GM20431 (cell line): ENCODE data around the gene SEC63.
"Not testable (repeated sequence)": the region's sequence is repeated elsewhere in the genome, so short reads cannot be mapped to it uniquely, and the experiment has no call there.

ENCODE experiments used
- in situ Hi-C: fragments of 300-500 bp; cut with MseI, MboI; formaldehyde crosslinking; loops from one replicate; pipeline ENCODE4 v1.15.0; 2020; ENCODE audit warnings: low sequenced_read_pairs; ENCODE audit not compliant: unreplicated experiment

Gene SEC63, protein sequence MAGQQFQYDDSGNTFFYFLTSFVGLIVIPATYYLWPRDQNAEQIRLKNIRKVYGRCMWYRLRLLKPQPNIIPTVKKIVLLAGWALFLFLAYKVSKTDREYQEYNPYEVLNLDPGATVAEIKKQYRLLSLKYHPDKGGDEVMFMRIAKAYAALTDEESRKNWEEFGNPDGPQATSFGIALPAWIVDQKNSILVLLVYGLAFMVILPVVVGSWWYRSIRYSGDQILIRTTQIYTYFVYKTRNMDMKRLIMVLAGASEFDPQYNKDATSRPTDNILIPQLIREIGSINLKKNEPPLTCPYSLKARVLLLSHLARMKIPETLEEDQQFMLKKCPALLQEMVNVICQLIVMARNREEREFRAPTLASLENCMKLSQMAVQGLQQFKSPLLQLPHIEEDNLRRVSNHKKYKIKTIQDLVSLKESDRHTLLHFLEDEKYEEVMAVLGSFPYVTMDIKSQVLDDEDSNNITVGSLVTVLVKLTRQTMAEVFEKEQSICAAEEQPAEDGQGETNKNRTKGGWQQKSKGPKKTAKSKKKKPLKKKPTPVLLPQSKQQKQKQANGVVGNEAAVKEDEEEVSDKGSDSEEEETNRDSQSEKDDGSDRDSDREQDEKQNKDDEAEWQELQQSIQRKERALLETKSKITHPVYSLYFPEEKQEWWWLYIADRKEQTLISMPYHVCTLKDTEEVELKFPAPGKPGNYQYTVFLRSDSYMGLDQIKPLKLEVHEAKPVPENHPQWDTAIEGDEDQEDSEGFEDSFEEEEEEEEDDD

DNA sequence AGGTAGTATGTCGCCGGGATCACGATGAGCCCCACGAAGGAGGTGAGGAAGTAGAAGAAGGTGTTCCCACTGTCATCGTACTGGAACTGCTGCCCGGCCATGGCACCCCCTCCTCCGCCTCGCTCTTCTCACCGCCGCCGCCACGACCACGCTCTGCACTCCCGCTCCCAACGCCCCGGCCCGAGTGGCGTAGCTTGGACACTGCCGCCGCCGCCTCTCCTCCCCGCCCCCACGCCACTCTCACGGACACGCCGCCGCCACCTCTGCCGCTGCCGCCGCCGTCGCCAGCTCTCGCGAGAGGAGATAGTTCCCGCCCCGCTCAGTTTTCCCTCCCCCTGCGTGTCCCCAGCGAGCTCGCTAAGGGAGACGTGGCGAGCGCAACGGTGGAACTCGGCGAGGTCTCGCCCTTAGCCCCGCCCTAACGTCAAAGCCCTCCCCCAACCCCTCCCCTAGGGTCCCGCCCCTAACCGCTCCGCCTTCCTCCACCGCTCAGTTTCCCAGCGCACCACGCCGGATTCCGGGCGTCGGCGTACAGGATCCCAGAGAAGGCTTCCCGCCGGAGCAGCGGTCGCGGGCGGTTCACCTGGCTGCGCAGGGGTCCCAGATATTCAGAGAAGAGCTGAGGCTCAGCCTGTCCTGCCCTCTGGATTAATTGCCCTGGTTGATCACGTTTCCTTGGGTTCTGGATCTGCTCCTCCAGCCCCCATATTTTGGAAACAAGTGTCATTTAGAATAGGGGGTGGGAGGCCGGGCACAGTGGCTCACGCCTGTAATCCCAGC lies at the start of gene SEC63:
Gene SEC63 (minus strand): TSS at position 300 of the 780 bp plus-strand sequence. CDS start 199 bp downstream, at position 101.
- in situ Hi-C loops: no loop called here

DNA sequence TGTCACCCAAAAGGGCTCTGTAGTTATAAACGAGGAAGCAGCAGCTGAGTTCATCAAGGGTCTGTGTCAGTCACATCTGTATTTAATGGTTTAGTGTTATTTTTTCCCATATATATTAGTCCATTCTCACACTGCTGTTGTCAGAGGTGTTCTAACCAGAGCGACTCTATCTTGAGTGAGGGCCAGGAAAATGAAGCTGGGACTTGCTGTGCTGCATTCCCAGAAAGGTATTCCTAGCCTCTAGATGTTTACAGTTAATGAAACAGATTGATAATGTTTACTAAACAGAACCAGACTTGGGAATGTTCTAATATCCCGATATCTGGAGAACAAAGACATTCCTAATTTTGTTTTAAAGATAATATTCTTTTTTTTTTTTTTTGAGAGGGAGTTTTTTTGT lies 48.0 kb upstream of the SEC63 start:
- in situ Hi-C loops: no loop called here

DNA sequence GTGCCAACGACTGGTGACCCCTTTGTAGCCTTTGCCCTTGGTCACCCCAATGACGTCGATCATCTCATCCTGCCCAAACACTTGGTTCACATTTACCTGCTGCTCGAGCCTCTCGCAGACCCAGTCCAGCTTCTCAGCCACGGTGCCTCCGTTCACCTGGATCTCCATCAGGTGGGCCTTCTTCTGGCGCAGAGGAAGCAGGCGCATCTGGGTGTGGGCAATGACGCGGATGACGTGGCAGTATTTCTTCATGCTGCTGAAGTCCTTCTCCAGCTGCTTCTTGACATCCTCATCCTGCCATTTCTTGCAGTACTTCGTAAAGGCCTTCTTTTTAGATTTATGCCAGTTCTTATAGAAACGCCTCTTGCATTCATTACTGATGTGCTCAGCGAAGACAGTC lies 46.9 kb upstream of the SEC63 start:
- in situ Hi-C loops: no loop called here

DNA sequence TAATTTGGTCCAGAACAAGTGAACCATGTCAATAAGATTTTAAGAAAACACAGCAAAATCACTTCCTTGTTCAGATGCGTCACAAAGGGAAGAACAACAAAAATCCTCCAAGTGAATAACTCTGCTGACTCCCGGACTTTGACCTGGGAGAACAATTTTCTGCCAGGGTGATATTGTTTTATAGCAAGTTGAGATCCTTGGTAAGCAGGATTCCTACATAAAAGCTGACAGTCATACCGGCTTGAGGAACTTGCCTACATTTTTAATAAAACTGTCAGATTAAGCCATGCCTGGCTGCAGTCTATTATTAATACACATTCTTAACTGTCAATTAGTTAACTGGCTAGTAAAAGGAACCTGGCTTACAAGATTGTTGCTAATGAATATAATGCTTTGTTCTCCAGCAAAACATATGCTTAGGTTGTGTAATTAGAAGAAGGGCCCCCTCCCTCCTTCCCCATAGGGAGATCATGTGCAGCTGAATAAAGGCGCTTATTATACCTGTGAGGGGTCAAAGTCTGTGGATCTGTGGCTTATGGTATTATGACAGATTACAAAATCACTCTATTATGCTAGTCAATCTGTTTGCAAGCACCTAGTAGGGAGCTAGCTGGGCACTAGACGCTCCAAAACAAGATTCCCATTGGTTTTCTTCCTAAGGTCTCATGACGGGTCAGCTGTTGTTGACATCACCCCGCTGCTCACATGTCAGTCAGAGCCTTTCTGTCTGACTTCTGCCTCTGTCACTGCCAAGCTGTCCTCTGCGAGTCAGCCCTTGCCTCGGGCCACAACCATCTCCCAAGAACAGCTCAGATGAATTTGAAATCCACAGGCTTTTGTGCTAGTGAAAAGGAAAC lies 44.6 kb upstream of the SEC63 start:
- in situ Hi-C loops: no loop called here

DNA sequence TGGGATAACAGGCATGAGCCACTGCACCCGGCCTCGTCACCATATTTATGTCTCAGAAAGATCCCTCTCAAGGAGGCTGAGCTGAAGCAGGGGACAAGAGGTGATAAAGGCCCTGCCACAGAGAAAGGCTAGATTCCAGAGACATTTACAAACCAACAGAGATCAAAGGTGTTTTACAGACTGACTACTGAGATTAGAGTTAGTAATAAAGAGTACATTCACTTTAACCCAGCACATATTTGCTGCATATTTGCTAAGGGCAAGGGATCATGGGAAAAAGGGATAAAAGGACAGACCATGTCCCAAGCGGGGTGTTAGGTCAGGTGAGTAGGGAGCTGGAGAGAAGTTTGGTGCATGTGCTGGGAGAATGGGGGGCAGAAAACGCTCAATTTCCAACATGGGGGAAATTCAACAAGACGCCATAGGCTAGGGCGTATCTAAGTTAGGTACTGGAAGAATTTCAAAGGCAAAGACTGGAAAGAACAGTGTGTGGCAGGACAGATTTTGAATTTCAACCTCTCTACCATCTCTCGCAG lies 43.8 kb upstream of the SEC63 start:
- in situ Hi-C loops: no loop called here

DNA sequence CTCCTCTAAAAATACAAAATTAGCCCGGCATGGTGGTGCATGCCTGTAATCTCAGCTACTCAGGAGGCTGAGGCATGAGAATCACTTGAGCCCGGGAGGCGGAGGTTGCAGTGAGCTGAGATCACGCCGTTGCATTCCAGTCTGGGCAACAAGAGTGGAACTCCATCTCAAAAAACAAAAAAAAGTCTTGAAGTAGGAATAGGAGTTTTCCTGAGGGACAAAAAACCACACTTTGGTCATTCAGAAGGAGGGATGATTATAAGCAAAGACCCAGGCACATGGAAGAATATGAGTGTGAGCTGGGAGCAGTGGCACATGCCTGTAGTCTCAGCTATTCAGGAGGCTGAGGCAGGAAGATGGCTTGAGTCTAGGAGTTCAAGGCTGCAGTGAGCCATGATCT lies 42.3 kb upstream of the SEC63 start:
- in situ Hi-C loops: not testable (repeated sequence)

DNA sequence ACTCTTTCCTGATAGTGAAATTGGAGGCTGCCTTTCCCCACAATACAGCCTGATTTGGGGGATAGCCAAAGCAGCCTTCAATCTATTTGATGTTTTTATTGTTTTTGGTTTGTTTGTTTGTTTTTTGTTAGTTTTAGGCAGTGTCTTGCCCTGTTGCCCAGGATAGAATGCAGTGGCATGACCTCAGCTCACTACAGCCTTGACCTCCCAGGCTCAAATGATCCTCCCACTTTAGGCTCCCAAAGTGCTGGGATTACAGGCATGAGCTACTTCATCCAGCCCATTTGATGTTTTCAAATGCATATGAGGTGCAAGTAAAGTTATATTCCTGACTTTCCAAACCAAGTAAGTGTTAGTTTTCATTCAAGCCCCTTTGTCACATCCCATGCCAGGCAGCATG lies 41.3 kb upstream of the SEC63 start:
- in situ Hi-C loops: loop anchor here (25.0 kb wide), 1 partner anchor 488 kb away; no protein-coding TSS in a partner anchor

DNA sequence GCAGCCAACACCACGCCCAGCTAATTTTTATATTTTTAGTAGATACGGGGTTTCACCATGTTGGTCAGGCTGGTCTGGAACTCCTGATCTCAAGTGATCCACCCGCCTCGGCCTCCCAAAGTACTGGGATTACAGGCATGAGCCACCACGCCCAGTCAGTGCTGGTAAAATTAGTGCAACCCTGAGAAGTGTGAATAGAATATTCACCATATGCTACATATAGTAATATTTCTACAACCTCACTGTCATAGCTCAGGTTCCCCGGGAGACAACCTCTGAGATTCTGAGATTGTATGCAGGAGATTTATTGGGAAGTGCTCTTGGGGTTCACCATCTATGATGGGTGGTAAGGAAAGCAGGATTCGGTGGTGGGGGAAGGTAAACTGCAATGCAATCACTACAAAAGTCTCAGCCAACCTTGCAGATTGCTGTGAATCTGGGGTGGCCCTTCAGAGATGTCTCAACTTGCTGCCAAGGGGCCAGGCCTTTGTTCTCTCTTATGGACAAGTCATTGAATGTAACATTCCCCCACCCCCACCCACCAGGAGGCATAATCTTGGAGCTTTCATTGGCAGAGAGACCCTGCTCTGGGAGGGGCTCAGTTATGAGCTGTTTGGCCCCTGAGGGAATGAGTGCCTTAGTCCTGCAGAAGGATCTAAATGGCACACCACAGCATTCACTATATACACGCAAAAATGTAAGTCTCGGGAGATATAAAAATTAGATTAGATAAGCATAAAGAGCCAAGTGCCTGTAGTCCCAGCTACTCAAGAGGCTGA lies 34.0 kb upstream of the SEC63 start:
- in situ Hi-C loops: loop anchor here (25.0 kb wide), 1 partner anchor 495 kb away; no protein-coding TSS in a partner anchor

DNA sequence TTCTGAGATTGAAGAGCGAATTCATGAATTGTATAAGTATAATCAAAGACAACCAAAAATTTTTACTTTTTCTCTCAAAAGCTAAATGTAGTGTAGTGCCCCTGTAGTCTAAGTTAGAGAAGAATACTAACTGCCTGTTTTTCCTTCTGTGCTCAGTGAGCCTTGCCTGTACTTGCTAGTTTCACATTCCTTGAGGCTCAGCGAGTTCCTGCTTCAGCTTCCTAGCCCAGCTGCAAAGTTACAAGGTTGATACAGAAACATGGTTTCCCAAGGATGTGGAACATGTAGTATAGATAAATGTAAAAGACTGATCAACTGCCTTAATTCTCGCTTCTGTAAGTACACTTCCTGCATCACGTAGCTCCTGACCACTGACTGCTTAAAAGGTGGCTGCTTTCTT lies 33.1 kb upstream of the SEC63 start:
- in situ Hi-C loops: loop anchor here (25.0 kb wide), 1 partner anchor 496 kb away; no protein-coding TSS in a partner anchor

DNA sequence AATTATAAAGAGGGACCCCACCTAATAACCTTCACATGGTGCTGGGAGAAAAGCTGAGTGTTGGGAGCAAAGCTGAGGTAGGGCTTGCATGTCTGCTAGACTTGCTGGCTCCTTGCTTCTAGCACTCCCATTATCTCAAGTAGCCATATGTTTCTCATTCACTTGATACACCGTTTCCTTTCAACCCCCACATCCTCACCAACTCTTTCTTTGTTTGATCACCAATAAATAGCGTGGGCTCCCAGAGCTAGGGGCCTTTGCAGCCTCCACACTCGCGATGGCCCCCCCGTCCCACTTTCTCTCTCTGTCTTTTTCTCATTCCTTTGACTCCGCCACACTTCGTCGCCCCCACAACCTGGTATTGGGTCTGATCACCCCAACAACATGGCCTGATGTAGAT lies 32.6 kb upstream of the SEC63 start:
- in situ Hi-C loops: loop anchor here (25.0 kb wide), 1 partner anchor 497 kb away; no protein-coding TSS in a partner anchor

DNA sequence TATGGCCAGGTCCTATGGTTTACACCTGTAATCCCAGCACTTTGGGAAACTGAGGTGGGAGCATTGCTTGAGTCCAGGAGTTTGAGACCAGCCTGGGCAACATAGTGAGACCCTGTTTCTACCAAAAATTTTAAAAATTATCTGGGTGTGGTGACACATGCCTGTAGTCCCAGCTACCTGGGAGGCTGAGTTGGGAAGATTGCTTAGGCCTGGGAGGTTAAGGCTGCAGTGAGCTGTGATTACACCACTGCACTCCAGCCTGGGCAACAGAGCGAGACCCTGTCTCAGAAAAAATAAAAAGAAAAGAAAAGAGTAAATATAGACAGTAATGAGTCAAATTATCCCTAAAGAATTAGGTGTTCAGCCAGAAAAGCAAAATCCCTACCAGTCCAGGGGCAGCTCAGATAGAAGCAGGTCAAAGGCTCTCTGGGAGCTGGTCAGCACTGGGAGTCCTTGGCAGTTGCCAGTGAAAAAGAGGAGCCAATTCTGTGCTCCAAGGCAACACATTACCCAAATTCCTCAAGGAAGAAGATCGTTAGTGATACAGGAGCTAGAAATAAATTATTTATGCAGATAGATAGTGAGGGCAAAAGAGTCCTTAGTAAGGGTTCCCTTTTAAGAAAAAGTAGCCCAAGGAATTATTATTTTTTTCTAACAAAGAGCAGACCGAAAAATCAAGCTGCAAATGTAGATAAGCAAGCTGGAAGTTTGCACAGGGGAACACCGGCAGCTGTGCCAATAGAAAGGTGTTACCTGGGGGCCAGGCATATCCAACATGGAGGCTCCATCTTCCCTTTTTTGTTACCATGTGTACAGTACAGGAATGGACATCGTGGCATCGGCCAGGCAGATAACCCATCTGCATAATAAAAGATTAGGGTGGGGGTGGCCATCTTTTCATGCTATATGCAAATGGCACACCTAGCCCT lies 31.4 kb upstream of the SEC63 start:
- in situ Hi-C loops: loop anchor here (25.0 kb wide), 1 partner anchor 498 kb away; no protein-coding TSS in a partner anchor

DNA sequence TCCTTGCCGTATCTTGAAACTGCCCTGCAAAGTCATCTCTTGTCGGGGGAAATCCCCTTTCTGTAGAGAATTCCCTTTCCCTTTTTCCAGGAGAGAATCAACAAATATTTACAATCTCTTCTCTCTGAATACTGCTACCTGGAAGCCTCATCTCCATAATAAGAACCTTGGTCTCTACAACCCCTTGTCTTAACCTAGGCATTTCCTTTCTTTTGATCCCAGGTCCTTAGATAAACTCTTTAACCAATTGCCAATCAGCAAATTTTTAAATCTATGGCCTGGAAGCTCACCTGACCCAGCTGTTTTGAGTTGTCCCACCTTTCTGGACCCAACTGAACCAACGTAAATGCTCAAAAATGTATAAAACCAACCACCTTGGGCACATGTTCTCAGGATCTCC lies 30.6 kb upstream of the SEC63 start:
- in situ Hi-C loops: loop anchor here (25.0 kb wide), 1 partner anchor 499 kb away; no protein-coding TSS in a partner anchor

DNA sequence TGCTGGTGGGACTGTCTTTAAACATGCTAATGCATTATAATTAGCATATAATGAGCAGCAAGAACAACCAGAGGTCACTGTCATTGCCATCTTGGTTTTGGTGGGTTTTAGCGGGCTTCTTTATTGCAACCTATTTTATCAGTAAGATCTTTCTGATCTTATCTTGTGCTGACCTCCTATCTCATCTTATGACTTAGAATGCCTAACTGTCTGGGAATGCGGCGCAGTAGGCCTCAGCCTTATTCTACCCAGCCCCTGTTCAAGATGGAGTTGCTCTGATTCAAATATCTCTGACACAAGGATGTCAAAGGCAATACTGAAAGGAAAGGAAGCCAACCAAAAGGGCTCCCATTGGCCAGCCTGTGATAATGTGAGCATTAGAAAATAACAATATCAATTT lies 29.8 kb upstream of the SEC63 start:
- in situ Hi-C loops: loop anchor here (25.0 kb wide), 1 partner anchor 499 kb away; no protein-coding TSS in a partner anchor

DNA sequence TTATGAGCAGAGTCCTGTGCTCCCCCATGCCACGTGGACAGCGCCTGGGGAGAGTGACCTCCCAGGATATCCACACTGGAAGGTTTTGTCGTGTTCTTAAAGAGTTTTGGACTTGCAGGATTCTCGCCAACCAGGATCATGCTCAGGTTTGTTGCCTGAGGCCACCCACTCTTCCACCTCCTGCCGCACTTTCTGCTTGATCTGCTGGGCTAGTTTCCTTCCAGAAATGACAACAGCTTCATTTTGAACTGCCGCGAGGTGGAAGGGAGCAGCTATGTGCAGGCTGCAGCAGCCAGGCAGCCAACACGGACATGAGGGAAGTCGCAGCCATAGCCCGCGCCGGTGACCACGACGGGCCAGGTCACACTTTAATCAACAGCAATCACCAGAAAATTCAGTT lies 27.7 kb upstream of the SEC63 start:
- in situ Hi-C loops: loop anchor here (25.0 kb wide), 1 partner anchor 502 kb away; no protein-coding TSS in a partner anchor

DNA sequence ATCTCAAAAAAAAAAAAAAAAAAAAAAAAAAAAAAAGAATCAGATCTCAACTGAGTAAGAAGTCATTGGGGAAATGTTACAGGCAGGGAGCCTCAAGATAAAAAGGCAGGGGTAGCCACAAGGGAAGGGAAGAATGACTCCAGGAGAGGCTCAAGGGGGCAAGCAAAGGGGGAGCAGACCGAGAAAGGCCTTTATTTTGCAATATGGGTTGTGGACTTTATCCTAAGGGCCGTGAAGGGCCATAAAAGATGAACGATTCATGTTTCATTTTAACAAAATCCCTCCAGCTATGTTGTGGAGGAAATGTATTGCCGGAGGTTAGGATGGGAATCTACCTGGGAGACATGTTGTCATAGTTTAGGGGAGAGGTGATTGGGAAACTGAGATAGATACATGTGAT lies 25.8 kb upstream of the SEC63 start:
- in situ Hi-C loops: loop anchor here (25.0 kb wide), 1 partner anchor 503 kb away; no protein-coding TSS in a partner anchor

DNA sequence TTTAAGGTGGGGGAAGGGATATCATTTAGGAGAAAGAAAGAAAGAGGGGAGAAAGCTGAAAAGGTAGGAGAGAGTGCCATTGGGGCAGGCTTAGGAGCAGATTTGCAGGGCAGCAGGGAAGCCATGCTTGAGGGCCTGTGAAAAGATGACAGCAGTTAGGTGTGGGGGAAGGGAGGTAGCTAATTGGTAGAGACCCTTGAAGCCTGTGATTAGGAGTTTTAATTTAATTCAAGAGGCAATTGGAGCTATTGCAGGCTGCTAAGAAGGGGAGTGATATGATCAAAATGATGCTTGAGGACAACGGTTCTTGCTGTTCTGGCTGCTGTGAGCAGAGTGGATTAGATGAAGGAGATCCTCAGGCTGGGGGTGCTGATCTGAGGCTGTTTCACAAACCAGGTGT lies 24.5 kb upstream of the SEC63 start:
- in situ Hi-C loops: loop anchor here (25.0 kb wide), 1 partner anchor 505 kb away; no protein-coding TSS in a partner anchor

DNA sequence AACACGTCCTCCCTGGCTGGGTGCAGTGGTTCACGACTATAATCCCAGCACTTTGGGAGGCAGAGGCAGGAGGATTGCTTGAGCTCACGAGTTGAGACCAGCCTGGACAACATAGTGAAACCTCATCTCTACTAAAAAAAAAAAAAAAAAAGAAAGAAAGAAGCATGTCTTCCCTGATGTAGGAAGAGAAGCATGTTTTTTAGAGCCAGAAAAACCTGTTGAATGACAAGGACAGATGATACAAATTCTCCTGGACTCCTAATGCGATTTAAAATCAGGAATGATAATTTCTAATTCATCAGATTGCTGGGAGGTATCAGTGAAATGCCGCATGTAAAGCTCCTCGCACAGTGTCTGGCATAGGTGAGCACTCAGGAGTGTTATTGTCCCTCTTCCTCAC lies 23.7 kb upstream of the SEC63 start:
- in situ Hi-C loops: loop anchor here (25.0 kb wide), 1 partner anchor 506 kb away; no protein-coding TSS in a partner anchor
